Thyroid gland (tissue), 4 donors: ENCODE data around the gene CDYL2. TPM values are rescaled to one million over a fixed set of nuclear protein-coding genes. Genes with fewer than 3 reads are reported as not detected.

ENCODE experiments used
- DNase-seq, 2 donors: peaks; one replicate each; pipeline ENCODE4 v3.0.0-alpha.2; 2019
- H3K27ac ChIP-seq, 3 donors: fragments of 200-600 bp; sonication (generic); 1 replicate in 2 of 3; 2 replicates in 1 of 3; pipeline ENCODE4 v1.5.1; 2016 to 2019; ENCODE audit warnings: mild to moderate bottlenecking in 1 of 3, moderate library complexity in 1 of 3
- H3K27me3 ChIP-seq: fragments of 200-600 bp; sonication (generic); one replicate; pipeline ENCODE4 v1.5.1; 2019
- H3K36me3 ChIP-seq, 2 donors: fragments of 200-600 bp; sonication (generic); one replicate each; pipeline ENCODE4 v1.5.1; 2016 to 2019
- H3K4me1 ChIP-seq, 2 donors: fragments of 200-600 bp; sonication (generic); one replicate each; pipeline ENCODE4 v1.5.1; 2017 to 2019
- H3K4me3 ChIP-seq, 3 donors: fragments of 200-600 bp; sonication (generic); replicated peaks in 1 of 3; 1 replicate in 2 of 3; 2 replicates in 1 of 3; pipeline ENCODE4 v1.5.1; 2016; ENCODE audit warnings: mild to moderate bottlenecking in 1 of 3
- H3K9me3 ChIP-seq: fragments of 200-600 bp; sonication (generic); one replicate; pipeline ENCODE4 v1.5.1; 2017
- CTCF ChIP-seq, 6 experiments: fragments of 200-600 bp in 3 of 6; fragments of 450-650 bp in 3 of 6; sonication (generic) in 3 of 6; IDR thresholded peaks; one replicate each; pipeline ENCODE4 v1.5.1; 2016 to 2019; ENCODE audit warnings: antibody characterized with exemption in 6 of 6, mild to moderate bottlenecking in 2 of 6, inconsistent platforms in 1 of 6, moderate library complexity in 1 of 6
- POLR2A ChIP-seq, 2 donors: fragments of 450-650 bp; IDR thresholded peaks; one replicate each; pipeline ENCODE4 v1.6.1; 2017; ENCODE audit warnings: antibody characterized with exemption in 2 of 2, mild to moderate bottlenecking in 2 of 2, moderate library complexity in 1 of 2
- WGBS, 2 donors: methylation state at CpG; one replicate each; pipeline ENCODE4 v1.1.5; 2017; 5-methylcytosine and 5-hydroxymethylcytosine counted together
- intact Hi-C: fragments of 100-400 bp; cut with DNase I; formaldehyde crosslinking; loops from one replicate; pipeline ENCODE4 v1.15.1; 2023
- total RNA-seq, 4 donors: library from RNA; depleted of rRNA; stranded (reverse); fragments of >200 nt; gene quantifications; one replicate each; pipeline ENCODE4 v1.2.3, GENCODE V29; 2016

CDYL2 gene, protein sequence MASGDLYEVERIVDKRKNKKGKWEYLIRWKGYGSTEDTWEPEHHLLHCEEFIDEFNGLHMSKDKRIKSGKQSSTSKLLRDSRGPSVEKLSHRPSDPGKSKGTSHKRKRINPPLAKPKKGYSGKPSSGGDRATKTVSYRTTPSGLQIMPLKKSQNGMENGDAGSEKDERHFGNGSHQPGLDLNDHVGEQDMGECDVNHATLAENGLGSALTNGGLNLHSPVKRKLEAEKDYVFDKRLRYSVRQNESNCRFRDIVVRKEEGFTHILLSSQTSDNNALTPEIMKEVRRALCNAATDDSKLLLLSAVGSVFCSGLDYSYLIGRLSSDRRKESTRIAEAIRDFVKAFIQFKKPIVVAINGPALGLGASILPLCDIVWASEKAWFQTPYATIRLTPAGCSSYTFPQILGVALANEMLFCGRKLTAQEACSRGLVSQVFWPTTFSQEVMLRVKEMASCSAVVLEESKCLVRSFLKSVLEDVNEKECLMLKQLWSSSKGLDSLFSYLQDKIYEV
- total RNA-seq: 10 to 100 TPM in 1 of 4 donors, 1 to 10 TPM in 3; 3.6 to 14.2 (median 5.3) TPM

GRCh38 chr16:80804526-80805383, at the start of gene CDYL2:
CDYL2 (minus strand) TSS chr16:80804598; CDS start chr16:80804173, 425 bp downstream.
- DNase-seq: peak; percentile 36 to 37
- H3K27ac ChIP-seq: no peak within 1 kb of the TSS
- intact Hi-C loops: no loop called here

DNA sequence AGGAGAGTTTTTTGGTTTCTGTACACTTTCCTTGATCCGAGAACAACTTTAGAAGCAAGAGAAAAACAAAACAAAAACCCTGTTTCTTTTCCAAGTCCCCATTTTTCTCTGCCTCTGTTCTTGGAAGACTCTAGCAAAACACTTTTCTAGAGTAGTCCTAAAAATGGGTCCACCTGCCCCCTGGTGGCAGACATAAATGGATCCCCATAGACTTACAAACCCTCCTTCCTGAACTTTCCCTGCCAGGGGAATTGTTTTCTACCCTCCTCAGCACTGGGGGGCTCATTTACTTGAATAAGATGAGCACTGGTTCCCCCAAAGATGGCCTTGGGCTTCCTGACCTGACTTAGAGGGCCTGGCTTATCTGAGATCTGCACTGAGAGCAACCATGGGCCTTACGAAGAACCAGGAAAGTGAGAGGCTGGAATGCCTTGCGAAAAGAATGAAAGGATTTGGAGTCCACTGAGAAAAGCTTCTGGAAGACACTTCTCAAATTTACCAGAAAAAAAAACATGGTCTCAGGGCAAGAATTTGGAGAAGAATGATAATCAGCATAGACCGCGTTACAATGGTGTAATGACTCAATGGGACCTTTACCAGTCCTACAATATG, 48.0 kb upstream of the CDYL2 start:
- no peak for DNase-seq

More at GRCh38 chr16:80804526-80805383, at the start of gene CDYL2:
- WGBS, 2 donors: 25 to 28% methylated on average over 10 to 13 of the region's 63 CpGs
- no peak for TF ChIP-seq POLR2A (IDR thresholded peaks at IDR 0.05)
- TF ChIP-seq CTCF (IDR thresholded peaks at IDR 0.05): no peak
- no peaks in the 10 kb centered on the region for H3K36me3 ChIP-seq
- peak within 1 kb of the TSS in 1 of 3 donors; percentile 41 for H3K4me3 ChIP-seq
- no peaks in the 10 kb centered on the region for H3K27me3 ChIP-seq
- no peaks in the 10 kb centered on the region for H3K9me3 ChIP-seq
- H3K4me1 ChIP-seq: peaks cover 3 to 5% of the 10 kb centered on the region in 2 donors

GRCh38 chr16:80851831-80852230, 47.4 kb upstream of the CDYL2 start:
- 78 to 82% methylated on average over 6 of the region's 6 CpGs for WGBS, 2 donors
- Histone ChIP-seq H3K4me1 (no peaks in the 10 kb centered on the region), H3K27ac (no peak overlapping the region), H3K36me3 (no peaks in the 10 kb centered on the region), H3K9me3 (no peaks in the 10 kb centered on the region), H3K4me3 (no peak overlapping the region), H3K27me3 (no peaks in the 10 kb centered on the region)
- intact Hi-C loops: no loop called here
- DNase-seq: no peak
- TF ChIP-seq POLR2A (IDR thresholded peaks at IDR 0.05) (no peak), CTCF (IDR thresholded peaks at IDR 0.05) (no peak)

More for the DNA sequence above, 48.0 kb upstream of the CDYL2 start:
- Histone ChIP-seq H3K27ac (no peak overlapping the region), H3K4me3 (no peak overlapping the region), H3K9me3 (no peaks in the 10 kb centered on the region), H3K4me1 (no peaks in the 10 kb centered on the region), H3K27me3 (no peaks in the 10 kb centered on the region), H3K36me3 (no peaks in the 10 kb centered on the region)
- TF ChIP-seq CTCF (IDR thresholded peaks at IDR 0.05) (peak in 1 of 6 experiments; percentile 17), POLR2A (IDR thresholded peaks at IDR 0.05) (no peak)
- intact Hi-C loops: no loop called here
- WGBS, 2 donors: 88 to 93% methylated on average over 5 of the region's 5 CpGs

GRCh38 chr16:80850757-80851156, 46.4 kb upstream of the CDYL2 start:
- TF ChIP-seq CTCF (IDR thresholded peaks at IDR 0.05) (no peak), POLR2A (IDR thresholded peaks at IDR 0.05) (no peak)
- no peaks in the 10 kb centered on the region for H3K9me3 ChIP-seq
- H3K27ac ChIP-seq: no peak overlapping the region
- no peak for DNase-seq
- intact Hi-C loops: no loop called here
- no peaks in the 10 kb centered on the region for H3K27me3 ChIP-seq
- H3K4me1 ChIP-seq: no peaks in the 10 kb centered on the region
- no peaks in the 10 kb centered on the region for H3K36me3 ChIP-seq
- H3K4me3 ChIP-seq: no peak overlapping the region
